SK-N-SH treated with all-trans-retinoic acid at 6 μM for 48 hours (cell line): ENCODE measurements around the gene GARIN5A.
A peak's percentile ranks its signal among the peaks of the same experiment; 100 is the strongest.

Experiments used
- ATAC-seq: fragments of 200-7000 bp; cut with Tn5 transposase; 3 replicates; pipeline ENCODE4 v1.9.1; 2020; ENCODE audit warnings: mild to moderate bottlenecking, moderate library complexity
- ARNTL ChIP-seq: fragments of 450-650 bp; formaldehyde crosslinking; IDR thresholded peaks from 2 replicates; pipeline ENCODE4 v1.5.0; 2020; ENCODE audit warnings: low read depth, mild to moderate bottlenecking, moderate library complexity, borderline replicate concordance
- BACH2 ChIP-seq: fragments of 250-450 bp; sonication (Bioruptor Pico); IDR thresholded peaks from 2 replicates; pipeline ENCODE4 v1.9.0; 2021; ENCODE audit warnings: mild to moderate bottlenecking, borderline replicate concordance
- CREB5 ChIP-seq: fragments of 250-450 bp; sonication (Bioruptor Pico); IDR thresholded peaks from 2 replicates; pipeline ENCODE4 v1.5.1; 2020; ENCODE audit warnings: low read depth, mild to moderate bottlenecking, moderate library complexity
- CSDC2 ChIP-seq: fragments of 250-450 bp; sonication (Bioruptor Pico); IDR thresholded peaks from 2 replicates; pipeline ENCODE4 v1.5.0; 2020; ENCODE audit warnings: mild to moderate bottlenecking, moderate library complexity
- ESRRG ChIP-seq: fragments of 250-450 bp; sonication (Bioruptor Pico); IDR thresholded peaks from 2 replicates; pipeline ENCODE4 v1.6.1; 2021; ENCODE audit warnings: mild to moderate bottlenecking
- GLIS3 ChIP-seq: fragments of 250-450 bp; sonication (Bioruptor Pico); IDR thresholded peaks from 2 replicates; pipeline ENCODE4 v1.5.0; 2020; ENCODE audit warnings: mild to moderate bottlenecking, moderate library complexity
- ISL1 ChIP-seq: fragments of 250-450 bp; sonication (Bioruptor Pico); IDR thresholded peaks from 2 replicates; pipeline ENCODE4 v2.1.2; 2022; ENCODE audit warnings: mild to moderate bottlenecking, moderate library complexity
- OSR1 ChIP-seq: fragments of 250-450 bp; sonication (Bioruptor Pico); IDR thresholded peaks from 2 replicates; pipeline ENCODE4 v1.8.0; 2022; ENCODE audit warnings: moderate library complexity, mild to moderate bottlenecking, inconsistent platforms
- PATZ1 ChIP-seq: fragments of 250-450 bp; sonication (Bioruptor Pico); IDR thresholded peaks from 2 replicates; pipeline ENCODE4 v1.8.0; 2020; ENCODE audit warnings: mild to moderate bottlenecking, moderate library complexity, borderline replicate concordance
- PPARA ChIP-seq: fragments of 250-450 bp; sonication (Bioruptor Pico); IDR thresholded peaks from 2 replicates; pipeline ENCODE4 v1.5.0; 2020; ENCODE audit warnings: mild to moderate bottlenecking, borderline replicate concordance
- RARB ChIP-seq: fragments of 250-450 bp; sonication (Bioruptor Pico); IDR thresholded peaks from 2 replicates; pipeline ENCODE4 v1.8.0; 2021; ENCODE audit warnings: mild to moderate bottlenecking, moderate library complexity
- SNAI2 ChIP-seq: fragments of 250-450 bp; sonication (Bioruptor Pico); IDR thresholded peaks from 2 replicates; pipeline ENCODE4 v1.5.0; 2020; ENCODE audit warnings: mild to moderate bottlenecking, moderate library complexity
- TCF4 ChIP-seq: fragments of 250-450 bp; sonication (Bioruptor Pico); IDR thresholded peaks from 2 replicates; pipeline ENCODE4 v1.8.0; 2021; ENCODE audit warnings: mild to moderate bottlenecking, moderate library complexity, borderline replicate concordance
- TOX ChIP-seq: fragments of 250-450 bp; sonication (Bioruptor Pico); IDR thresholded peaks from 2 replicates; pipeline ENCODE4 v1.8.0; 2021; ENCODE audit warnings: mild to moderate bottlenecking, moderate library complexity, borderline replicate concordance
- TSHZ2 ChIP-seq: fragments of 250-450 bp; sonication (Bioruptor Pico); IDR thresholded peaks from 2 replicates; pipeline ENCODE4 v1.5.0; 2020; ENCODE audit warnings: mild to moderate bottlenecking, moderate library complexity
- ZFP3 ChIP-seq: fragments of 250-450 bp; sonication (Bioruptor Pico); IDR thresholded peaks from 2 replicates; pipeline ENCODE4 v1.5.0; 2020; ENCODE audit warnings: mild to moderate bottlenecking, moderate library complexity
- ZFP30 ChIP-seq: fragments of 450-650 bp; formaldehyde crosslinking; IDR thresholded peaks from 2 replicates; pipeline ENCODE4 v1.5.0; 2022; ENCODE audit warnings: mild to moderate bottlenecking, moderate library complexity
- ZNF565 ChIP-seq: fragments of 450-650 bp; formaldehyde crosslinking; conservative IDR thresholded peaks from 2 replicates; pipeline ENCODE4 v1.5.0; 2020; ENCODE audit warnings: low read depth, mild to moderate bottlenecking, moderate library complexity
- ZNF70 ChIP-seq: fragments of 450-650 bp; formaldehyde crosslinking; IDR thresholded peaks from 2 replicates; pipeline ENCODE4 v1.5.0; 2020; ENCODE audit warnings: mild to moderate bottlenecking, moderate library complexity
- ZNF8 ChIP-seq: fragments of 450-650 bp; formaldehyde crosslinking; IDR thresholded peaks from 2 replicates; pipeline ENCODE4 v1.5.0; 2020; ENCODE audit warnings: mild to moderate bottlenecking, moderate library complexity

The GARIN5A gene

GRCh38 chr19:50515168-50515561, 38.5 kb upstream of the GARIN5A start:
- ATAC-seq = no peak
- TF ChIP-seq ISL1 (no peak), RARB (CRISPR knock-in tag) (no peak), SNAI2 (CRISPR knock-in tag) (no peak), ESRRG (CRISPR knock-in tag) (no peak), TCF4 (CRISPR knock-in tag) (no peak), ARNTL (CRISPR knock-in tag) (no peak), TOX (CRISPR knock-in tag) (no peak)

- no peak for TF ChIP-seq ZFP30
- TF ChIP-seq ZNF565 (CRISPR knock-in tag) = no peak
- peak; percentile 24; the same call in 1 of the 2 replicates for TF ChIP-seq TCF4 (CRISPR knock-in tag)
- ATAC-seq = no peak
Measured at GRCh38 chr19:50514346-50515167, 37.9 kb upstream of the GARIN5A start.

GRCh38 chr19:50513746-50514345, 37.2 kb upstream of the GARIN5A start, which contains the start of gene ASPDH:
TSS of gene ASPDH (minus strand) at chr19:50513913. CDS start at chr19:50513823, 90 bp downstream.
- ATAC-seq = no peak
- TF ChIP-seq ZFP3 (CRISPR knock-in tag) (no peak), ARNTL (CRISPR knock-in tag) (no peak), SNAI2 (CRISPR knock-in tag) (no peak), TOX (CRISPR knock-in tag) (no peak), TSHZ2 (CRISPR knock-in tag) (no peak), ESRRG (CRISPR knock-in tag) (no peak), CSDC2 (CRISPR knock-in tag) (no peak), OSR1 (CRISPR knock-in tag) (no peak), BACH2 (CRISPR knock-in tag) (no peak)

- no peak for TF ChIP-seq ZNF565 (CRISPR knock-in tag)
- TF ChIP-seq TCF4 (CRISPR knock-in tag) = no peak
- no peak for TF ChIP-seq ZFP3 (CRISPR knock-in tag)
- TF ChIP-seq, all 23 proteins: peak for 0
- no peak for ATAC-seq
Measured at GRCh38 chr19:50512999-50513745, 36.5 kb upstream of the GARIN5A start.

- ATAC-seq = no peak
- TF ChIP-seq ZNF8 (CRISPR knock-in tag) (no peak), ISL1 (no peak), TSHZ2 (CRISPR knock-in tag) (no peak), BACH2 (CRISPR knock-in tag) (no peak), ZFP3 (CRISPR knock-in tag) (no peak), CSDC2 (CRISPR knock-in tag) (no peak), CREB5 (CRISPR knock-in tag) (no peak), TOX (CRISPR knock-in tag) (no peak), ZNF70 (CRISPR knock-in tag) (no peak), GLIS3 (CRISPR knock-in tag) (no peak), ARNTL (CRISPR knock-in tag) (no peak), ESRRG (CRISPR knock-in tag) (no peak), PPARA (CRISPR knock-in tag) (no peak), PATZ1 (CRISPR knock-in tag) (no peak)
Measured at GRCh38 chr19:50512112-50512998, 35.7 kb upstream of the GARIN5A start.
